Loucy (cell line): ENCODE measurements around the gene TMEM131.

Source experiments
- EZH2phosphoT487 ChIP-seq: fragments of 200-600 bp; IDR thresholded peaks from 2 replicates; pipeline ENCODE4 v1.6.1; 2018; ENCODE audit warnings: antibody characterized with exemption, mild to moderate bottlenecking, moderate library complexity, borderline replicate concordance
- TF ChIP-seq, protein P1 (sequence below): fragments of 200-600 bp; sonication (generic); conservative IDR thresholded peaks from 2 replicates; pipeline ENCODE4 v1.5.1; 2014; ENCODE audit warnings: mild to moderate bottlenecking, antibody characterized with exemption, low read length

DNA sequence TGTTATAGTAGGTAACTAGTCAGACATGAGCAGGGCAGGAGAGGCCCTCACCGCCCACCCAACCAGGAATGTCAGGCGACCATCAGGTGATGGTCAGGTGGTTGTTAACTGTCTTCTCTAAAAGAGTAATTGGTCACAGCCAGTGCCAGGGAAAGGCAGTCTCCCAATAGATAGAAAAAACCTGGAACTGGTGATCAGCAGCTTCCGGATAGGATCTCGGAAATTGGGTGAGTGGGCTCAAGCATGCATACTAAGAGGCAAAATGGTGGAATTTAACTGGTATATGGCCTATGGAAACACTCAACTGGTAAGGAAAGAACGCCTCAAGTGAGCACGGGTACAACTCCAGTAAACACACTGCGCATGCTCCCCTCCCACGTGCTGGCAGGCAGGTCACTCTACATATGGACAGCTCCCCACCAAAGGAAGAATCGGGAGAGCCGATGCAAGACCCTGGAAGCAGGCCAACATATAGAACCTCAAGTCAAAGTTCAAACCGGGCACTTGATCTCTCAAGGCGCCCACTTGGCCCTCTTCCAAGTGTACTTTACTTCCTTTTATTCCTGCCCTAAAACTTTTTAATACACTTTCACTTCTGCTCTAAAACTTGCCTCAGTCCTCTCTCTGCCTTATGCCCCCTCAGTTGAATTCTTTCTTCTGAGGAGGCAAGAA, 43.5 kb upstream of the TMEM131 start:
- TF ChIP-seq, protein P1, sequence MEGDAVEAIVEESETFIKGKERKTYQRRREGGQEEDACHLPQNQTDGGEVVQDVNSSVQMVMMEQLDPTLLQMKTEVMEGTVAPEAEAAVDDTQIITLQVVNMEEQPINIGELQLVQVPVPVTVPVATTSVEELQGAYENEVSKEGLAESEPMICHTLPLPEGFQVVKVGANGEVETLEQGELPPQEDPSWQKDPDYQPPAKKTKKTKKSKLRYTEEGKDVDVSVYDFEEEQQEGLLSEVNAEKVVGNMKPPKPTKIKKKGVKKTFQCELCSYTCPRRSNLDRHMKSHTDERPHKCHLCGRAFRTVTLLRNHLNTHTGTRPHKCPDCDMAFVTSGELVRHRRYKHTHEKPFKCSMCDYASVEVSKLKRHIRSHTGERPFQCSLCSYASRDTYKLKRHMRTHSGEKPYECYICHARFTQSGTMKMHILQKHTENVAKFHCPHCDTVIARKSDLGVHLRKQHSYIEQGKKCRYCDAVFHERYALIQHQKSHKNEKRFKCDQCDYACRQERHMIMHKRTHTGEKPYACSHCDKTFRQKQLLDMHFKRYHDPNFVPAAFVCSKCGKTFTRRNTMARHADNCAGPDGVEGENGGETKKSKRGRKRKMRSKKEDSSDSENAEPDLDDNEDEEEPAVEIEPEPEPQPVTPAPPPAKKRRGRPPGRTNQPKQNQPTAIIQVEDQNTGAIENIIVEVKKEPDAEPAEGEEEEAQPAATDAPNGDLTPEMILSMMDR = no peak
- no peak for TF ChIP-seq EZH2phosphoT487
